H1 (cell line): ENCODE data around the gene EBNA1BP2. TPM values are rescaled to one million over a fixed set of nuclear protein-coding genes. Genes with fewer than 3 reads are reported as not detected.

Source experiments
- CBX8 ChIP-seq: fragments of 300-800, 300-1000 bp; sonication (generic); IDR thresholded peaks from 2 replicates; pipeline ENCODE4 v1.7.1; 2016; ENCODE audit warnings: low read depth, low read length, borderline replicate concordance
- NANOG ChIP-seq: IDR thresholded peaks from 2 replicates; pipeline ENCODE4 v1.6.1; 2011; ENCODE audit warnings: low read length, low read depth, mild to moderate bottlenecking, inconsistent platforms; ENCODE audit not compliant: insufficient read depth, poor library complexity, severe bottlenecking
- POLR2A ChIP-seq, 2 experiments: IDR thresholded peaks; 1 replicate in 1 of 2; 2 replicates in 1 of 2; pipeline ENCODE4 v1.6.1; 2011; ENCODE audit warnings: low read depth in 2 of 2, low read length in 2 of 2, mild to moderate bottlenecking in 2 of 2; ENCODE audit errors: control extremely low read depth in 1 of 2
- TCF12 ChIP-seq: IDR thresholded peaks from 2 replicates; pipeline ENCODE4 v1.6.1; 2011; ENCODE audit warnings: low read depth, mild to moderate bottlenecking, low read length
- TEAD4 ChIP-seq: IDR thresholded peaks from 2 replicates; pipeline ENCODE4 v1.6.1; 2012; ENCODE audit warnings: low read depth, low read length, inconsistent platforms, mixed read lengths
- polyA plus RNA-seq, 7 experiments: library from polyadenylated mRNA; depleted of rRNA in 3 of 7; stranded (reverse) in 5 of 7; unstranded in 2 of 7; fragments of >200 nt in 5 of 7; fragments of 200-250 nt in 2 of 7; gene quantifications; 1 replicate in 5 of 7; 2 replicates in 1 of 7; 4 replicates in 1 of 7; pipeline versions ENCODE4 v1.2.1 to v1.2.3, GENCODE V29; 2011 to 2013; ENCODE audit warnings: missing spikeins in 2 of 7, mixed read lengths in 2 of 7
- total RNA-seq: library from RNA; stranded (reverse); fragmentation: NEBNext Ultra II Directional; extraction: Animal tissue kit (Norgen Biotek cat#: 25700); gene quantifications from 2 replicates; pipeline ENCODE4 v1.2.1, GENCODE V29; 2021
- TF ChIP-seq, protein P1 (sequence below): fragments of 300-600 bp; sonication (generic); IDR thresholded peaks from 2 replicates; pipeline ENCODE4 v1.7.1; 2012; ENCODE audit warnings: low read length, moderate library complexity, mild to moderate bottlenecking, inconsistent platforms; ENCODE audit not compliant: insufficient replicate concordance

EBNA1BP2 gene
- total and polyA plus RNA-seq, 2 of the 8 experiments (the other 6 are each of a cell fraction or from before 2014, with no cell fraction given): 31.0 to 104 TPM

DNA sequence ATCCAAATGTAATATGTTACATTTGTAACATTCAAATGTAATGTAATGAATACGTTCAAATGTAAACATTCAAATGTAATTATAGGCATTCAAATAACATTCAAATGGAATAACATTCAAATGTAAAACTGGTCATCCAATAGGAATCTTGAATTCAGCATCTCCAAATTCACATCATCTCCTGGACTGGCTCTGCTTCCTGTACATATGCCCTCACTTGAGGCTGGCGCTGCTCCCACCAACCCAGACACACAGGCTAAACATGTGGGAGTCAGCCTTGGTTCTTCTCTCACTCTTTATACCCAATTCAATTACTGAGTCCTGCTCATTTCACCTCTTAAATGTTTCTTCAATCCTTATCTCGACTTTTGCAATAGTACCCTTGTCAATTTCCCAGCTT lies 6.9 kb downstream of the EBNA1BP2 start (continued):
- TF ChIP-seq, protein P1, sequence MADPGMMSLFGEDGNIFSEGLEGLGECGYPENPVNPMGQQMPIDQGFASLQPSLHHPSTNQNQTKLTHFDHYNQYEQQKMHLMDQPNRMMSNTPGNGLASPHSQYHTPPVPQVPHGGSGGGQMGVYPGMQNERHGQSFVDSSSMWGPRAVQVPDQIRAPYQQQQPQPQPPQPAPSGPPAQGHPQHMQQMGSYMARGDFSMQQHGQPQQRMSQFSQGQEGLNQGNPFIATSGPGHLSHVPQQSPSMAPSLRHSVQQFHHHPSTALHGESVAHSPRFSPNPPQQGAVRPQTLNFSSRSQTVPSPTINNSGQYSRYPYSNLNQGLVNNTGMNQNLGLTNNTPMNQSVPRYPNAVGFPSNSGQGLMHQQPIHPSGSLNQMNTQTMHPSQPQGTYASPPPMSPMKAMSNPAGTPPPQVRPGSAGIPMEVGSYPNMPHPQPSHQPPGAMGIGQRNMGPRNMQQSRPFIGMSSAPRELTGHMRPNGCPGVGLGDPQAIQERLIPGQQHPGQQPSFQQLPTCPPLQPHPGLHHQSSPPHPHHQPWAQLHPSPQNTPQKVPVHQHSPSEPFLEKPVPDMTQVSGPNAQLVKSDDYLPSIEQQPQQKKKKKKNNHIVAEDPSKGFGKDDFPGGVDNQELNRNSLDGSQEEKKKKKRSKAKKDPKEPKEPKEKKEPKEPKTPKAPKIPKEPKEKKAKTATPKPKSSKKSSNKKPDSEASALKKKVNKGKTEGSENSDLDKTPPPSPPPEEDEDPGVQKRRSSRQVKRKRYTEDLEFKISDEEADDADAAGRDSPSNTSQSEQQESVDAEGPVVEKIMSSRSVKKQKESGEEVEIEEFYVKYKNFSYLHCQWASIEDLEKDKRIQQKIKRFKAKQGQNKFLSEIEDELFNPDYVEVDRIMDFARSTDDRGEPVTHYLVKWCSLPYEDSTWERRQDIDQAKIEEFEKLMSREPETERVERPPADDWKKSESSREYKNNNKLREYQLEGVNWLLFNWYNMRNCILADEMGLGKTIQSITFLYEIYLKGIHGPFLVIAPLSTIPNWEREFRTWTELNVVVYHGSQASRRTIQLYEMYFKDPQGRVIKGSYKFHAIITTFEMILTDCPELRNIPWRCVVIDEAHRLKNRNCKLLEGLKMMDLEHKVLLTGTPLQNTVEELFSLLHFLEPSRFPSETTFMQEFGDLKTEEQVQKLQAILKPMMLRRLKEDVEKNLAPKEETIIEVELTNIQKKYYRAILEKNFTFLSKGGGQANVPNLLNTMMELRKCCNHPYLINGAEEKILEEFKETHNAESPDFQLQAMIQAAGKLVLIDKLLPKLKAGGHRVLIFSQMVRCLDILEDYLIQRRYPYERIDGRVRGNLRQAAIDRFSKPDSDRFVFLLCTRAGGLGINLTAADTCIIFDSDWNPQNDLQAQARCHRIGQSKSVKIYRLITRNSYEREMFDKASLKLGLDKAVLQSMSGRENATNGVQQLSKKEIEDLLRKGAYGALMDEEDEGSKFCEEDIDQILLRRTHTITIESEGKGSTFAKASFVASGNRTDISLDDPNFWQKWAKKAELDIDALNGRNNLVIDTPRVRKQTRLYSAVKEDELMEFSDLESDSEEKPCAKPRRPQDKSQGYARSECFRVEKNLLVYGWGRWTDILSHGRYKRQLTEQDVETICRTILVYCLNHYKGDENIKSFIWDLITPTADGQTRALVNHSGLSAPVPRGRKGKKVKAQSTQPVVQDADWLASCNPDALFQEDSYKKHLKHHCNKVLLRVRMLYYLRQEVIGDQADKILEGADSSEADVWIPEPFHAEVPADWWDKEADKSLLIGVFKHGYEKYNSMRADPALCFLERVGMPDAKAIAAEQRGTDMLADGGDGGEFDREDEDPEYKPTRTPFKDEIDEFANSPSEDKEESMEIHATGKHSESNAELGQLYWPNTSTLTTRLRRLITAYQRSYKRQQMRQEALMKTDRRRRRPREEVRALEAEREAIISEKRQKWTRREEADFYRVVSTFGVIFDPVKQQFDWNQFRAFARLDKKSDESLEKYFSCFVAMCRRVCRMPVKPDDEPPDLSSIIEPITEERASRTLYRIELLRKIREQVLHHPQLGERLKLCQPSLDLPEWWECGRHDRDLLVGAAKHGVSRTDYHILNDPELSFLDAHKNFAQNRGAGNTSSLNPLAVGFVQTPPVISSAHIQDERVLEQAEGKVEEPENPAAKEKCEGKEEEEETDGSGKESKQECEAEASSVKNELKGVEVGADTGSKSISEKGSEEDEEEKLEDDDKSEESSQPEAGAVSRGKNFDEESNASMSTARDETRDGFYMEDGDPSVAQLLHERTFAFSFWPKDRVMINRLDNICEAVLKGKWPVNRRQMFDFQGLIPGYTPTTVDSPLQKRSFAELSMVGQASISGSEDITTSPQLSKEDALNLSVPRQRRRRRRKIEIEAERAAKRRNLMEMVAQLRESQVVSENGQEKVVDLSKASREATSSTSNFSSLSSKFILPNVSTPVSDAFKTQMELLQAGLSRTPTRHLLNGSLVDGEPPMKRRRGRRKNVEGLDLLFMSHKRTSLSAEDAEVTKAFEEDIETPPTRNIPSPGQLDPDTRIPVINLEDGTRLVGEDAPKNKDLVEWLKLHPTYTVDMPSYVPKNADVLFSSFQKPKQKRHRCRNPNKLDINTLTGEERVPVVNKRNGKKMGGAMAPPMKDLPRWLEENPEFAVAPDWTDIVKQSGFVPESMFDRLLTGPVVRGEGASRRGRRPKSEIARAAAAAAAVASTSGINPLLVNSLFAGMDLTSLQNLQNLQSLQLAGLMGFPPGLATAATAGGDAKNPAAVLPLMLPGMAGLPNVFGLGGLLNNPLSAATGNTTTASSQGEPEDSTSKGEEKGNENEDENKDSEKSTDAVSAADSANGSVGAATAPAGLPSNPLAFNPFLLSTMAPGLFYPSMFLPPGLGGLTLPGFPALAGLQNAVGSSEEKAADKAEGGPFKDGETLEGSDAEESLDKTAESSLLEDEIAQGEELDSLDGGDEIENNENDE: no peak
- TF ChIP-seq POLR2A (IDR thresholded peaks at IDR 0.05; ENCODE audit: control extremely low read depth in 1 of 2, low read depth in 2 of 2, low read length in 2 of 2): no peak
- TF ChIP-seq TCF12: no peak
- TF ChIP-seq TEAD4: no peak
- no peak for TF ChIP-seq CBX8
- TF ChIP-seq NANOG: no peak
